ENCODE results near the gene PCDHGA1. TPM values are rescaled to one million over a fixed set of nuclear protein-coding genes. Genes with fewer than 3 reads are reported as not detected.

PCDHGA1 gene
- polyA plus RNA-seq, 1 donor (not counting 4 experiments of a cell fraction or from before 2014, with no cell fraction given): 0.09 TPM

DNA sequence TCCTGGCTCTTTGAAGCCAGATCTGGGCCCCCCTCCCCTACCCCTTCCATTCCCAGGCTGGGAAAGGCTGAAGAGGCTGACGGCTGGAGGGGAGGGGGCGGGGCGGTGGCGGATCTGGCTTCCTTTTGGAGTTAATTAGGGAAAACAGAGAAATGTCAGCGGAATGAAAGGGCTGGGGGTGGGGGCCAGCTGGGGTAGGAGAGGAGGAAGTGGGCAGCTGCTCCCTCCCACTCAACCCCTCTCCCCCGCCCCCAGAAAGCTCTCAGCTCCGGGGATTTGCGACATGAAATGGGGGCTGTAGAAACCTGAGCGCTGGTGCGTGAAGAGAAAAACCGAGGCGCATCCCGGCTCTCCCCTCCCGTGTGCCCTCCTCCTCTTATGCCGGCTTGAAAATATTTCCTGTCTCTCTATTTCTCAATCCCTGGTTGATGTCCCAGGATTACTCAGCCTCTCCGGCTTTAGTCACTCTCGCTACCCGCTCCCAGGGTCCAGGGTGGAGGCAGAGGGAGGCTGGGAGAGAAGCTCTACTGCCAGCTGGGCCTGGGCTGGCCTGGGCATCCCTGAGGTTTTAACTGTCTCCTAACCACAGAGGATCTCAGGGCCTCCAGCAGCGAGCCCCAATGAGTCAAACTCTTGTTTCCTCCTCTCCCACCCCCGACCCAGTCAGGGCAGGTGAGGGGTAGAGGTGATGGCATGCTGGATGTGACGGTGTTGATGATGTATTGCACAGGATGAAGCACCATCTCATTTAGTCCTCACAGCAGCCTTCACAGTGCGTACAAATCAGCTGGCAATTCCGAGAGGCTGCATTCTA lies 178.7 kb downstream of the PCDHGA1 start:
- H3K9ac ChIP-seq (ENCODE audit: control insufficient read depth, extremely low read depth, insufficient read depth, low read length): no peak overlapping the region
- no peak overlapping the region for H2AFZ ChIP-seq (ENCODE audit: control insufficient read depth, low read length)
- H3K4me1 ChIP-seq (ENCODE audit: control insufficient read depth, extremely low read depth, insufficient read depth, low read length): peaks cover 28% of the 10 kb centered on the region

DNA sequence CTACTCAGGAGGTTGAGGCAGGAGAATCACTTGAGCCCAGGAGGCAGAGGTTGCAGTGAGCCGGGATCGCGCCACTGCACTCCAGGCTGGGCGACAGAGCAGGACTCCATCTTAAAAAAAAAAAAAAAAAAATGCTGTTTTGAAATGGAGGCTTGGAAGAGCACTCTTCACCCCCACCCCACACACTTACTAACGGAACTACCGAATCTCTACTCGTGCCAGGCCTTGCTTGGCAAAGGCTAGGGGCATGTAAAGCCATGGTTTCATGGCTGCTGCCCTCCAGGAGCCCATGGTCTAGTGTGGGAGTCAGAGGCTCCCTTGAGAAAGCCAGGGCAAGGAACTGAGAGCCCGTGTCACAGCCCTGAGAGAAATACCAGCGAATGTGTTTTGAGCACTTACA lies 179.8 kb downstream of the PCDHGA1 start:
- H2AFZ ChIP-seq (ENCODE audit: control insufficient read depth, low read length): no peak overlapping the region
- H3K36me3 ChIP-seq (ENCODE audit: control insufficient read depth in 2 of 2, extremely low read depth in 1 of 2, insufficient read depth in 2 of 2, low read length in 2 of 2): peaks cover 3 to 14% of the 10 kb centered on the region in 2 experiments
- H3K27me3 ChIP-seq (ENCODE audit: control insufficient read depth, extremely low read depth, insufficient read depth, low read length): no peaks in the 10 kb centered on the region
- H3K9me1 ChIP-seq (ENCODE audit: control insufficient read depth, extremely low read depth, insufficient read depth, low read length): no peaks in the 10 kb centered on the region
- no peaks in the 10 kb centered on the region for H4K20me1 ChIP-seq (ENCODE audit: control insufficient read depth, extremely low read depth, insufficient read depth, low read length)
- dilution Hi-C loops (cut with MboI; ENCODE audit: extremely low pct_ligation_motif_present, low sequenced_read_pairs): no loop called here
- no peaks in the 10 kb centered on the region for H3K9me3 ChIP-seq (ENCODE audit: control insufficient read depth, low read depth, low read length)
- DNase-seq (ENCODE audit: low read depth, low spot score) (no peak), FAIRE-seq (no peak)
- no peak overlapping the region for H3K4me3 ChIP-seq (ENCODE audit: control insufficient read depth in 2 of 3, extremely low read depth in 1 of 3, insufficient read depth in 2 of 3, low read depth in 1 of 3, low read length in 3 of 3)
- H3K79me2 ChIP-seq (ENCODE audit: control insufficient read depth, insufficient read depth, low read length): no peaks in the 10 kb centered on the region
- no peak overlapping the region for H3K27ac ChIP-seq (ENCODE audit: control insufficient read depth, insufficient read depth, low read length)
- no peak overlapping the region for H3K4me2 ChIP-seq (ENCODE audit: control insufficient read depth, extremely low read depth, insufficient read depth, low read depth, low read length)
- no peak for TF ChIP-seq EZH2 (IDR thresholded peaks at IDR 0.05; ENCODE audit: low read length)
- TF ChIP-seq, protein P1, sequence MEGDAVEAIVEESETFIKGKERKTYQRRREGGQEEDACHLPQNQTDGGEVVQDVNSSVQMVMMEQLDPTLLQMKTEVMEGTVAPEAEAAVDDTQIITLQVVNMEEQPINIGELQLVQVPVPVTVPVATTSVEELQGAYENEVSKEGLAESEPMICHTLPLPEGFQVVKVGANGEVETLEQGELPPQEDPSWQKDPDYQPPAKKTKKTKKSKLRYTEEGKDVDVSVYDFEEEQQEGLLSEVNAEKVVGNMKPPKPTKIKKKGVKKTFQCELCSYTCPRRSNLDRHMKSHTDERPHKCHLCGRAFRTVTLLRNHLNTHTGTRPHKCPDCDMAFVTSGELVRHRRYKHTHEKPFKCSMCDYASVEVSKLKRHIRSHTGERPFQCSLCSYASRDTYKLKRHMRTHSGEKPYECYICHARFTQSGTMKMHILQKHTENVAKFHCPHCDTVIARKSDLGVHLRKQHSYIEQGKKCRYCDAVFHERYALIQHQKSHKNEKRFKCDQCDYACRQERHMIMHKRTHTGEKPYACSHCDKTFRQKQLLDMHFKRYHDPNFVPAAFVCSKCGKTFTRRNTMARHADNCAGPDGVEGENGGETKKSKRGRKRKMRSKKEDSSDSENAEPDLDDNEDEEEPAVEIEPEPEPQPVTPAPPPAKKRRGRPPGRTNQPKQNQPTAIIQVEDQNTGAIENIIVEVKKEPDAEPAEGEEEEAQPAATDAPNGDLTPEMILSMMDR (optimal IDR thresholded peaks at IDR 0.05 in 1 of 3, IDR thresholded peaks at IDR 0.05 in 1 of 3, conservative IDR thresholded peaks at IDR 0.05 in 1 of 3; ENCODE audit: extremely low read depth in 1 of 3, insufficient read depth in 2 of 3, low read length in 3 of 3): no peak
- H3K9ac ChIP-seq (ENCODE audit: control insufficient read depth, extremely low read depth, insufficient read depth, low read length): no peak overlapping the region
- H3K4me1 ChIP-seq (ENCODE audit: control insufficient read depth, extremely low read depth, insufficient read depth, low read length): peaks cover 38% of the 10 kb centered on the region

More for the DNA sequence above, 178.7 kb downstream of the PCDHGA1 start:
- dilution Hi-C loops (cut with MboI; ENCODE audit: extremely low pct_ligation_motif_present, low sequenced_read_pairs): no loop called here
- H4K20me1 ChIP-seq (ENCODE audit: control insufficient read depth, extremely low read depth, insufficient read depth, low read length): no peaks in the 10 kb centered on the region
- H3K27me3 ChIP-seq (ENCODE audit: control insufficient read depth, extremely low read depth, insufficient read depth, low read length): no peaks in the 10 kb centered on the region
- peak overlapping the region; percentile 27 for H3K4me2 ChIP-seq (ENCODE audit: control insufficient read depth, extremely low read depth, insufficient read depth, low read depth, low read length)
- peak overlapping the region; percentile 36 for H3K27ac ChIP-seq (ENCODE audit: control insufficient read depth, insufficient read depth, low read length)
- no peak for TF ChIP-seq EZH2 (IDR thresholded peaks at IDR 0.05; ENCODE audit: low read length)
- TF ChIP-seq, protein P1 (optimal IDR thresholded peaks at IDR 0.05 in 1 of 3, IDR thresholded peaks at IDR 0.05 in 1 of 3, conservative IDR thresholded peaks at IDR 0.05 in 1 of 3; ENCODE audit: extremely low read depth in 1 of 3, insufficient read depth in 2 of 3, low read length in 3 of 3): no peak
- H3K4me3 ChIP-seq (ENCODE audit: control insufficient read depth in 2 of 3, extremely low read depth in 1 of 3, insufficient read depth in 2 of 3, low read depth in 1 of 3, low read length in 3 of 3): no peak overlapping the region
- no peaks in the 10 kb centered on the region for H3K79me2 ChIP-seq (ENCODE audit: control insufficient read depth, insufficient read depth, low read length)
- peak; percentile 41 for FAIRE-seq
- DNase-seq (ENCODE audit: low read depth, low spot score): no peak
- H3K36me3 ChIP-seq (ENCODE audit: control insufficient read depth in 2 of 2, extremely low read depth in 1 of 2, insufficient read depth in 2 of 2, low read length in 2 of 2): peaks cover 0 to 17% of the 10 kb centered on the region in 2 experiments
- no peaks in the 10 kb centered on the region for H3K9me1 ChIP-seq (ENCODE audit: control insufficient read depth, extremely low read depth, insufficient read depth, low read length)
- no peaks in the 10 kb centered on the region for H3K9me3 ChIP-seq (ENCODE audit: control insufficient read depth, low read depth, low read length)

Measured in keratinocyte (primary cell).